Measurements from ENCODE around the gene C18orf54.

The C18orf54 gene

DNA sequence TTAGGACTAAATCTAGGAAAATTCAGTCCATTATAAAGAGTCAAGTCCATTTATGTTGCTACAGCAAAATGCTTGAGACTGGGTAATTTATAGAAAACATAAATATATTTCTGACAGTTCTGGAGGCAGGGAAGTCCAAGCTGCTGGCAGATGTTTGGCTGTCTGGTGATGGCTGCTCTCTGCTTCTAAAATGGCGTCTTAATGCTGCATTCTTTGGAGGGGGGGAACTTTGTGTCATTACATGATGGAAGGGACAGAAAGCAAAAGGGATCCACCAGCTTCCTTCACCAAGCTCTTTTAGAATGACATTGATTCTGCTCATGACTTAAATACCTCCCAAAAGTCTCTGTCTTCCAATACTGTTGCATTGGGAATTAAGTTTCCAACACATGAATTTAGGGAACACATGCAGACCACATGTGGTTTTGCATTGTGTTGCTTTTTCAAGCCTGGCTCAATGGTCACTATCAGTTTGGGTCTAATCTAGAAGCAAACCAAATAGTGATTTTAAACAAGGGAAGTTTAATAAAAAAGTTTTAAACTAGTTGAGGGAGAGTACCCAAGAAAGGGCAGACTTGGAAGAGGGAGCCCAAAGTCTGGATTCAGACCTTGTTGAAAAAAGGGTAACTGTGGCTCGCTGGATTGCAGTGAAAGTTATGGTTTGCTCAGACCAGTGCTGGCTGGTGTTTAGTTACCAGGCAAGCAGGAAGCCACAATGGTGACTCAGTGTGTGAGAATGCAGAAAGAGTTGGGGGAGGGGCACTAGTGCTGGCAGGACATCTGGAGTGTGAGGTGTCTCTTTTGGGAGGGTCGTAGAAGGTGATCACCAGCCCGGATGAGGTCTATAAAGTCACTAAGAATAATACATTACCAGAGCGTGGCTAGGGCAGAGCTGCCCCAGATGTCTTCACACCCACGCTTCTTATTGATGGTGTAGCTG, 30.8 kb downstream of the C18orf54 start:
- DNase-seq, result no peak

DNA sequence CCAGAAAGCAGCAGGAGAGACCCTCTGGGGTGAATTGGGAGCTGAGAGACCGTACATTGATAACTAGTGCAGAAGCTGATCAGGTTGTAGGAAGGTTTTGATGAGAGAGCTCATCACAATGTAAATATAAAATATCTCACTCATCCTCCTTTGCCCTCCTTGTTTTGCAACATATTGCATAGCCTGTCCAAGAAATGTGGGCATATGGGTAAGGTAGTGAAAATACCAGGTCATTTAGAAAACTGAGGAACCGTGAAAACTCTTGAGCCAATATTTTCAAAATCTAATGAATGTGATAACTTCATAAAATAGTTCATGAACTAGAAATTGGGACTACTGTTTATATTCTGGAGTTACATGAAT, 31.4 kb downstream of the C18orf54 start:
- no peak for DNase-seq

DNA sequence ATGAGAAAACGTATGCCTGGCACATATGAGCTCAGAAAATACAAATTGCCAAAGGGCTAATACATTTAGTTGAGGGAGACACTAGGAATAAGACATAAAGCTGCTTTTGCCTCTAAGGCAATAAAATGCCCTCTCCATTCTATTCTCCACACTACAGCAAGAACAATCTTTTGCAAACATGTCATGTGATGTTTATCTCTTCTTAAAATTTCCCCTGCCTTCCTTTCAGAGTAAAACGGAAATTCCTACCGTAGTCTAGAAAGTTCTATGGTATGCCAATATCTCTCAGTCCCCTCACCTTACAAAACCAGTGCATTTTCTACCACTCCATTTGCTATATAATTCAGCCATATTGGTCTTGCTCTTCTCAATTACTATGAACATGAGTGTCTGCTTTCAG, 33.1 kb downstream of the C18orf54 start:
- no peak for DNase-seq

- DNase-seq, result no peak
These were observed 34.9 kb downstream of the C18orf54 start for GRCh38 chr18:54392543-54393023.

GRCh38 chr18:54393648-54394294, 36.1 kb downstream of the C18orf54 start:
- no peak for DNase-seq

GRCh38 chr18:54396760-54397159, 39.1 kb downstream of the C18orf54 start:
- DNase-seq, result no peak

GRCh38 chr18:54405290-54405689, 47.6 kb downstream of the C18orf54 start:
- no peak for DNase-seq

DNA sequence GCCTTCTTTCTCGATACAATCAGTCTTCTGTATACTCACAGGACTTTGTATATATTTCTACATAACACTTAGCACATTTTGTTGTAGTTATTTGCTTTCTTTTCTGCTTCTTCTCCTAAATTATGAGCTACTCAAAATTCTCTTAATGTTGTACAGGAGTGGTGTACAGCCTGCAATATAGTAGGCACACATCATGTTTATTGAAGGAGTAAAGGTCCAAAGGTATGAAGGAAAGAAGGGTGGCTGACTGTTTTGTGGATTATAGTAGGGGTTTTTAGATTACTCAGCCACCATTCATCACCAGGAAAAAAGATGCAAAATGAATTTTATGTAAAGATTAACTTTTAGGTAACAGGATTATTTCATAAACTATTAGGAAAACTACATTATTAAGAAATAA, 54.1 kb downstream of the C18orf54 start:
- no peak for DNase-seq

DNA sequence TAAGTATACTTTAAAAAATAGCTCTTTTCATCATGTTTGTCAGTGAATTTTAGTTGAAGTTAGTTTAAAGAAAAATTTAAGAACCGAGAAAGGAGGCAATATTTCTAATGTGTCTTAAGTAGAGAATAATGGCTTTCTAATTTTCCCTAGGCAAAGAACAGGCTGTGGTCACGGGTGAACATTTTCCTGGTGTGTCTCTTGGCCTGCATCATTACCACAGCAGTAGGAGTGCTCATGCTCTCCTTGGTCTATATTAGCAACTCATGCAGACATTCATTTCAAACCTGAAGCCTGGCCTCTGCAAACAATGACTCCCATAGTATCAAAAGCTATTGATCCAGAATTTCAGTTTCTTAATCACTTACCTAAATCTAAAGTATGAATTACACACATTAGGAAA, 57.4 kb downstream of the C18orf54 start:
- DNase-seq, result no peak

GRCh38 chr18:54416436-54416835, 58.7 kb downstream of the C18orf54 start:
- no peak for DNase-seq

- no peak for DNase-seq
These were observed 66.1 kb downstream of the C18orf54 start for GRCh38 chr18:54423831-54424230.

GRCh38 chr18:54426085-54426665, 68.5 kb downstream of the C18orf54 start:
- no peak for DNase-seq

Data from activated CD4-positive, CD25-positive, alpha-beta regulatory T cell treated with anti-CD3 and anti-CD28 coated beads, Interleukin-2, amount 50 U/mL, for 72 hours (primary cell).